PC-3 (cell line): ENCODE results near the gene PVALEF. TPM values are rescaled to one million over a fixed set of nuclear protein-coding genes. Genes with fewer than 3 reads are reported as not detected.

Experiments used
- ATAC-seq: fragments of 200-7000 bp; cut with Tn5 transposase; 2 replicates; pipeline ENCODE4 v1.9.1; 2020; ENCODE audit warnings: mild to moderate bottlenecking, moderate library complexity
- BruUV-seq: library from RNA; stranded (reverse); fragments of 400-500 nt; replicated peaks from 2 replicates; lab custom pipeline; 2021; lab: Mats Ljungman, UMichigan
- CTCF ChIA-PET: fragments of 300-600 bp; sonication (Branson Sonifier 250); formaldehyde crosslinking; loops from one replicate; lab custom pipeline; 2022; ENCODE audit warnings: antibody characterized with exemption; lab: Charles Lee
- POLR2A ChIA-PET: fragments of 300-600 bp; sonication (Branson Sonifier 250); formaldehyde crosslinking; loops from one replicate; lab custom pipeline; 2022; ENCODE audit warnings: antibody characterized with exemption; ENCODE audit not compliant: unreplicated experiment; lab: Charles Lee
- DNase-seq: peaks from one replicate; pipeline ENCODE4 v3.0.0-alpha.2; 2015
- H2AFZ ChIP-seq: fragments of 300-600 bp; sonication (generic); 2 replicates; pipeline ENCODE4 v1.6.0; 2016; ENCODE audit warnings: antibody characterized with exemption, low read length
- H3F3A ChIP-seq: fragments of 300-600 bp; sonication (generic); one replicate; pipeline ENCODE4 v1.6.0; 2017; ENCODE audit warnings: antibody characterized with exemption, low read length, control low read depth, mild to moderate bottlenecking; ENCODE audit not compliant: unreplicated experiment
- H3K27ac ChIP-seq: fragments of 300-600 bp; sonication (generic); 2 replicates; pipeline ENCODE4 v1.5.1; 2016; ENCODE audit warnings: mild to moderate bottlenecking, low read length
- H3K27me3 ChIP-seq: fragments of 300-600 bp; sonication (generic); 2 replicates; pipeline ENCODE4 v1.6.1; 2016; ENCODE audit warnings: low read length, mixed read lengths
- H3K36me3 ChIP-seq: fragments of 300-600 bp; sonication (generic); 2 replicates; pipeline ENCODE4 v1.6.1; 2016; ENCODE audit warnings: low read depth, mixed run types, low read length, mixed read lengths
- H3K4me1 ChIP-seq: fragments of 300-600 bp; sonication (generic); 2 replicates; pipeline ENCODE4 v1.5.1; 2016; ENCODE audit warnings: low read length; ENCODE audit not compliant: insufficient read depth
- H3K4me2 ChIP-seq: fragments of 300-600 bp; sonication (generic); 2 replicates; pipeline ENCODE4 v1.6.0; 2016; ENCODE audit warnings: low read length
- H3K4me3 ChIP-seq: fragments of 300-600 bp; sonication (generic); 2 replicates; pipeline ENCODE4 v1.5.1; 2016; ENCODE audit warnings: mild to moderate bottlenecking, low read length, mixed read lengths
- H3K79me2 ChIP-seq: fragments of 300-600 bp; sonication (generic); 2 replicates; pipeline ENCODE4 v1.6.1; 2017; ENCODE audit warnings: low read length, mixed read lengths
- H3K9ac ChIP-seq: fragments of 300-600 bp; sonication (generic); 2 replicates; pipeline ENCODE4 v1.6.0; 2016; ENCODE audit warnings: mild to moderate bottlenecking, low read length
- H3K9me2 ChIP-seq: fragments of 300-600 bp; sonication (generic); replicated peaks from 2 replicates; pipeline ENCODE4 v1.6.1; 2016; ENCODE audit warnings: mixed run types, low read length, mixed read lengths
- H3K9me3 ChIP-seq: fragments of 300-600 bp; sonication (generic); 2 replicates; pipeline ENCODE4 v1.6.1; 2016; ENCODE audit warnings: low read length, mixed read lengths
- H4K20me1 ChIP-seq: fragments of 300-600 bp; sonication (generic); 2 replicates; pipeline ENCODE4 v1.6.1; 2016; ENCODE audit warnings: low read length, mixed read lengths
- CTCF ChIP-seq: fragments of 300-600 bp; sonication (generic); conservative IDR thresholded peaks from 2 replicates; pipeline ENCODE4 v1.5.1; 2017; ENCODE audit warnings: antibody characterized with exemption, low read depth, mild to moderate bottlenecking, low read length
- EZH2 ChIP-seq: fragments of 300-600 bp; sonication (generic); IDR thresholded peaks from one replicate; pipeline ENCODE4 v1.6.1; 2017; ENCODE audit warnings: antibody characterized with exemption, mild to moderate bottlenecking, low read length; ENCODE audit not compliant: unreplicated experiment
- EZH2phosphoT487 ChIP-seq: fragments of 300-600 bp; sonication (generic); IDR thresholded peaks from 2 replicates; pipeline ENCODE4 v1.6.1; 2018; ENCODE audit warnings: mild to moderate bottlenecking, antibody characterized with exemption, low read length, borderline replicate concordance
- intact Hi-C: fragments of 100-400 bp; cut with micrococcal nuclease; formaldehyde crosslinking; loops from 2 replicates; pipeline ENCODE4 v1.9.0; 2023
- total RNA-seq: library from RNA; depleted of rRNA; stranded (reverse); fragments of >200 nt; gene quantifications from 2 replicates; pipeline ENCODE4 v1.2.3, GENCODE V29; 2014

PVALEF gene
- total RNA-seq, 1 experiment from 2014 or later = not detected

- intact Hi-C loops = no loop called here
- no peak for ATAC-seq
- H3K9me2 ChIP-seq = no peaks in the 10 kb centered on the region
- BruUV-seq = no TSS peak
- no peak overlapping the region for H3K4me2 ChIP-seq
- H3K4me3 ChIP-seq = no peak overlapping the region
- H3K36me3 ChIP-seq = no peaks in the 10 kb centered on the region
- no peaks in the 10 kb centered on the region for H3F3A ChIP-seq
- TF ChIP-seq EZH2 = no peak
- no peaks in the 10 kb centered on the region for H3K79me2 ChIP-seq
- no peaks in the 10 kb centered on the region for H3K4me1 ChIP-seq
- H4K20me1 ChIP-seq = no peaks in the 10 kb centered on the region
- POLR2A ChIA-PET = no interaction called here
- no peaks in the 10 kb centered on the region for H3K9me3 ChIP-seq
- peaks cover 15% of the 10 kb centered on the region for H3K27me3 ChIP-seq
- CTCF ChIA-PET = no interaction called here
- no peak overlapping the region for H2AFZ ChIP-seq
- no peak overlapping the region for H3K9ac ChIP-seq
- DNase-seq = no peak
- no peak overlapping the region for H3K27ac ChIP-seq
These were observed 1.9 kb downstream of the PVALEF start for GRCh38 chr17:81167194-81167524.

DNA sequence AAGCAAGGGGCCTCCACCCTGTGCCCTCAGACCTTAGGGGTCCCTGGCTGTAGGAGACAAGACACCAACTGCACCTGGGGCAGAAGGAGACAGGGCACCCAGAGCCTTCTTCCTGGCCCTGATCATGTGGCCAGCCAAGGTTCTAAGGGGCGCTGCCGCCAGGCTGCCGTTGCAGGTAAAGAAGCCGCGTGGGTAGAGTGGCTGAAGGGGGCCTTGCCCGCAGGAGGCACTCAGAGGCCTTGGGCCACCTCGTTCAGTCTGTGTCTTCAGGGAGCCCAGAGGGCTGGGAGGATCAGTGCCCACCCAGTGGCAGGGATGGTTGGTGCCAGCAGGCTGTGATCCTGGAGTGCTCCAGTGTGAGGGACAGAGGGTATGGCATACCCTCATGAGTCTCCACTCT lies 2.3 kb downstream of the PVALEF start:
- no peaks in the 10 kb centered on the region for H4K20me1 ChIP-seq
- H3K79me2 ChIP-seq = no peaks in the 10 kb centered on the region
- no peaks in the 10 kb centered on the region for H3K9me2 ChIP-seq
- no peak overlapping the region for H3K27ac ChIP-seq
- no peak overlapping the region for H3K4me3 ChIP-seq
- no peak overlapping the region for H2AFZ ChIP-seq
- no peak overlapping the region for H3K9ac ChIP-seq
- ChIA-PET CTCF (no interaction called here), POLR2A (no interaction called here)
- H3K27me3 ChIP-seq = peaks cover 15% of the 10 kb centered on the region
- TF ChIP-seq EZH2 (no peak), EZH2phosphoT487 (no peak), CTCF (no peak)
- no peak overlapping the region for H3K4me2 ChIP-seq
- intact Hi-C loops = no loop called here
- H3K36me3 ChIP-seq = no peaks in the 10 kb centered on the region
- BruUV-seq = no TSS peak
- H3K4me1 ChIP-seq = no peaks in the 10 kb centered on the region
- DNase-seq (no peak), ATAC-seq (no peak)
- no peaks in the 10 kb centered on the region for H3F3A ChIP-seq
- H3K9me3 ChIP-seq = no peaks in the 10 kb centered on the region

GRCh38 chr17:81169870-81170309 lies 4.6 kb downstream of the PVALEF start:
- intact Hi-C loops = no loop called here
- no peak overlapping the region for H3K27ac ChIP-seq
- H3K9ac ChIP-seq = no peak overlapping the region
- H3K79me2 ChIP-seq = no peaks in the 10 kb centered on the region
- H3K4me2 ChIP-seq = no peak overlapping the region
- ChIA-PET CTCF (no interaction called here), POLR2A (no interaction called here)
- ATAC-seq (no peak), DNase-seq (no peak)
- no peaks in the 10 kb centered on the region for H3K9me2 ChIP-seq
- H3K9me3 ChIP-seq = no peaks in the 10 kb centered on the region
- no peaks in the 10 kb centered on the region for H4K20me1 ChIP-seq
- BruUV-seq = no TSS peak
- no peaks in the 10 kb centered on the region for H3F3A ChIP-seq
- TF ChIP-seq EZH2phosphoT487 (no peak), EZH2 (no peak), CTCF (no peak)
- H3K4me1 ChIP-seq = no peaks in the 10 kb centered on the region
- H3K27me3 ChIP-seq = peaks cover 13% of the 10 kb centered on the region
- no peak overlapping the region for H2AFZ ChIP-seq
- no peak overlapping the region for H3K4me3 ChIP-seq
- no peaks in the 10 kb centered on the region for H3K36me3 ChIP-seq
